ENCODE results near the gene AKT1S1.

AKT1S1 gene

DNA sequence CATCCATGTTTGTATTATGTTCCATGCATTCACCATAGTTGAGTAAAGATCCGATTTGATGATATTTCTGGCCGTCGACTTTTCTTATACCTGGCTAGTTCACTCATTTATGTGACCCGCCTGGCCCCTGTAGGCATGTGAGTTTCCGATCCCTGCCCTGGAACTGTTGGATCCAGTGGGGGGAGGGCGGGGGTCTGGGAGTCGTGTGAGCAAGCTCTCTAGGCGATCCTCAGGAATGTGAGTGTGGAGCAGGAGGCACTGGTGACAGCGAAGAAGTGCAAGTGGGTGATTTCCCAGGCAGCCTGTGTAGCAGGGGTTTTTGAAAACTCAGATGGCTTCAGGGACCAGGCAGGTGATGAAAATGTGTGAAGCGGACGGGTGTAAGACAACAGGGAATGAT lies 36.8 kb downstream of the AKT1S1 start:
- Mint-ChIP-seq H3K36me3 (ENCODE audit: low read depth) (peaks cover 48% of the 10 kb centered on the region), H3K9me3 (no peaks in the 10 kb centered on the region), H3K4me3 (no peak overlapping the region), H3K27me3 (ENCODE audit: low read depth) (no peaks in the 10 kb centered on the region), H3K27ac (peak overlapping the region in 1 of 3 experiments; percentile 68), H3K4me1 (no peaks in the 10 kb centered on the region)
- TF ChIP-seq, protein P1, sequence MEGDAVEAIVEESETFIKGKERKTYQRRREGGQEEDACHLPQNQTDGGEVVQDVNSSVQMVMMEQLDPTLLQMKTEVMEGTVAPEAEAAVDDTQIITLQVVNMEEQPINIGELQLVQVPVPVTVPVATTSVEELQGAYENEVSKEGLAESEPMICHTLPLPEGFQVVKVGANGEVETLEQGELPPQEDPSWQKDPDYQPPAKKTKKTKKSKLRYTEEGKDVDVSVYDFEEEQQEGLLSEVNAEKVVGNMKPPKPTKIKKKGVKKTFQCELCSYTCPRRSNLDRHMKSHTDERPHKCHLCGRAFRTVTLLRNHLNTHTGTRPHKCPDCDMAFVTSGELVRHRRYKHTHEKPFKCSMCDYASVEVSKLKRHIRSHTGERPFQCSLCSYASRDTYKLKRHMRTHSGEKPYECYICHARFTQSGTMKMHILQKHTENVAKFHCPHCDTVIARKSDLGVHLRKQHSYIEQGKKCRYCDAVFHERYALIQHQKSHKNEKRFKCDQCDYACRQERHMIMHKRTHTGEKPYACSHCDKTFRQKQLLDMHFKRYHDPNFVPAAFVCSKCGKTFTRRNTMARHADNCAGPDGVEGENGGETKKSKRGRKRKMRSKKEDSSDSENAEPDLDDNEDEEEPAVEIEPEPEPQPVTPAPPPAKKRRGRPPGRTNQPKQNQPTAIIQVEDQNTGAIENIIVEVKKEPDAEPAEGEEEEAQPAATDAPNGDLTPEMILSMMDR (IDR thresholded peaks at IDR 0.05; ENCODE audit: unreplicated experiment in 3 of 3), result no peak

GRCh38 chr19:49839713-49840112 lies 37.4 kb downstream of the AKT1S1 start:
- Mint-ChIP-seq H3K9me3 (no peaks in the 10 kb centered on the region), H3K36me3 (ENCODE audit: low read depth) (peaks cover 54% of the 10 kb centered on the region), H3K27me3 (ENCODE audit: low read depth) (no peaks in the 10 kb centered on the region), H3K27ac (no peak overlapping the region), H3K4me1 (no peaks in the 10 kb centered on the region), H3K4me3 (no peak overlapping the region)
- TF ChIP-seq, protein P1 (IDR thresholded peaks at IDR 0.05; ENCODE audit: unreplicated experiment in 3 of 3), result no peak

- Mint-ChIP-seq H3K4me3 (no peak overlapping the region), H3K27me3 (ENCODE audit: low read depth) (no peaks in the 10 kb centered on the region), H3K27ac (no peak overlapping the region), H3K4me1 (no peaks in the 10 kb centered on the region), H3K9me3 (no peaks in the 10 kb centered on the region), H3K36me3 (ENCODE audit: low read depth) (peaks cover 56% of the 10 kb centered on the region)
- TF ChIP-seq, protein P1 (IDR thresholded peaks at IDR 0.05; ENCODE audit: unreplicated experiment in 3 of 3), result no peak
Observed at GRCh38 chr19:49838885-49839588, 38.1 kb downstream of the AKT1S1 start.

- Mint-ChIP-seq H3K36me3 (ENCODE audit: low read depth) (peaks cover 67% of the 10 kb centered on the region), H3K4me1 (no peaks in the 10 kb centered on the region), H3K9me3 (no peaks in the 10 kb centered on the region), H3K4me3 (no peak overlapping the region), H3K27me3 (ENCODE audit: low read depth) (no peaks in the 10 kb centered on the region), H3K27ac (peak overlapping the region in 1 of 3 experiments; percentile 46)
- TF ChIP-seq, protein P1 (IDR thresholded peaks at IDR 0.05; ENCODE audit: unreplicated experiment in 3 of 3), result no peak
Observed at GRCh38 chr19:49837425-49837824, 39.7 kb downstream of the AKT1S1 start.

- H3K4me3 Mint-ChIP-seq, result no peak overlapping the region
- no peaks in the 10 kb centered on the region for H3K9me3 Mint-ChIP-seq
- H3K27me3 Mint-ChIP-seq (ENCODE audit: low read depth), result no peaks in the 10 kb centered on the region
- peak overlapping the region in 1 of 3 experiments; percentile 46 for H3K27ac Mint-ChIP-seq
- no peaks in the 10 kb centered on the region for H3K4me1 Mint-ChIP-seq
- TF ChIP-seq, protein P1 (IDR thresholded peaks at IDR 0.05; ENCODE audit: unreplicated experiment in 3 of 3), result no peak
- H3K36me3 Mint-ChIP-seq (ENCODE audit: low read depth), result peaks cover 69% of the 10 kb centered on the region
Observed at GRCh38 chr19:49837009-49837310, 40.2 kb downstream of the AKT1S1 start.

Measured in nephron (organoid).